CD4-positive, alpha-beta T cell (primary cell): ENCODE results near the gene INSRR. TPM values are rescaled to one million over a fixed set of nuclear protein-coding genes. Genes with fewer than 3 reads are reported as not detected.
A peak's percentile ranks its signal among the peaks of the same experiment; 100 is the strongest.

ENCODE experiments used
- ATAC-seq: fragments of 200-7000 bp; cut with Tn5 transposase; one replicate; pipeline ENCODE4 v1.10.0; 2022; ENCODE audit warnings: mild to moderate bottlenecking; ENCODE audit not compliant: poor library complexity
- CTCF ChIA-PET: fragments of 350-600 bp; sonication (Branson Sonifier 250); formaldehyde crosslinking; loops from one replicate; lab custom pipeline; 2021; ENCODE audit warnings: antibody characterized with exemption, inconsistent platforms; lab: Charles Lee
- POLR2A ChIA-PET: fragments of 350-600 bp; sonication (Branson Sonifier 250); formaldehyde crosslinking; loops from one replicate; lab custom pipeline; 2021; ENCODE audit warnings: antibody characterized with exemption, inconsistent platforms; lab: Charles Lee
- DNase-seq, 14 experiments: peaks; one replicate each; pipeline ENCODE4 v3.0.0-alpha.2; 2013 to 2020; ENCODE audit warnings: mixed read lengths in 2 of 14
- H3K27ac ChIP-seq, 2 donors: one replicate each; pipeline versions ENCODE4 v1.5.1 to v1.7.0; 2013; ENCODE audit warnings: low read length in 2 of 2, low read depth in 1 of 2, mild to moderate bottlenecking in 1 of 2
- H3K27me3 ChIP-seq, 2 experiments: 1 replicate in 1 of 2; 2 replicates in 1 of 2; pipeline versions ENCODE4 v1.6.1 to v1.7.0; 2013; ENCODE audit warnings: low read length in 2 of 2, control low read depth in 1 of 2, mild to moderate bottlenecking in 1 of 2, moderate library complexity in 1 of 2; ENCODE audit not compliant: insufficient read depth in 2 of 2, control insufficient read depth in 1 of 2
- H3K36me3 ChIP-seq: one replicate; pipeline ENCODE4 v1.6.1; 2013; ENCODE audit warnings: low read length, control low read depth; ENCODE audit not compliant: insufficient read depth
- H3K4me1 ChIP-seq: one replicate; pipeline ENCODE4 v1.6.1; 2013; ENCODE audit warnings: low read length, control low read depth; ENCODE audit not compliant: insufficient read depth
- H3K4me3 ChIP-seq: one replicate; pipeline ENCODE4 v1.5.1; 2013; ENCODE audit warnings: mild to moderate bottlenecking, low read length, moderate library complexity
- H3K9me3 ChIP-seq, 2 experiments: 1 replicate in 1 of 2; 2 replicates in 1 of 2; pipeline versions ENCODE4 v1.6.1 to v1.7.0; 2013; ENCODE audit warnings: low read length in 2 of 2, mild to moderate bottlenecking in 2 of 2, control low read depth in 1 of 2, moderate library complexity in 1 of 2; ENCODE audit not compliant: control insufficient read depth in 1 of 2, insufficient read depth in 1 of 2
- H3K27ac Mint-ChIP-seq: one replicate; pipeline ENCODE4 v1.8.0; 2020; ENCODE audit warnings: mixed read lengths
- H3K27me3 Mint-ChIP-seq: one replicate; pipeline ENCODE4 v1.8.0; 2021; ENCODE audit warnings: mixed read lengths
- H3K36me3 Mint-ChIP-seq: one replicate; pipeline ENCODE4 v1.8.0; 2021; ENCODE audit warnings: low read depth, mixed read lengths
- H3K4me1 Mint-ChIP-seq: one replicate; pipeline ENCODE4 v1.8.0; 2021; ENCODE audit warnings: low read depth, mixed read lengths
- H3K4me3 Mint-ChIP-seq: one replicate; pipeline ENCODE4 v1.8.0; 2020; ENCODE audit warnings: mild to moderate bottlenecking, mixed read lengths
- H3K9me3 Mint-ChIP-seq: one replicate; pipeline ENCODE4 v1.8.0; 2020; ENCODE audit warnings: mixed read lengths
- CTCF ChIP-seq: fragments of 200-600 bp; IDR thresholded peaks from one replicate; pipeline ENCODE4 v1.8.0; 2022; ENCODE audit warnings: antibody characterized with exemption, mild to moderate bottlenecking
- intact Hi-C, 2 experiments: fragments of 100-400 bp; cut with DNase I in 1 of 2; cut with micrococcal nuclease in 1 of 2; formaldehyde crosslinking; loops; one replicate each; pipeline versions ENCODE4 v1.15.1 to v1.9.0; 2023 to 2025; cut with DNase I, micrococcal nuclease
- total RNA-seq, 174 experiments: library from RNA in 2 of 174; stranded (reverse) in 2 of 174; gene quantifications; one replicate each; pipeline ENCODE4 v1.2.3 and lab custom pipeline; 2021 to 2026

The INSRR gene
- total RNA-seq, 2 experiments from 2014 or later: not detected

DNA sequence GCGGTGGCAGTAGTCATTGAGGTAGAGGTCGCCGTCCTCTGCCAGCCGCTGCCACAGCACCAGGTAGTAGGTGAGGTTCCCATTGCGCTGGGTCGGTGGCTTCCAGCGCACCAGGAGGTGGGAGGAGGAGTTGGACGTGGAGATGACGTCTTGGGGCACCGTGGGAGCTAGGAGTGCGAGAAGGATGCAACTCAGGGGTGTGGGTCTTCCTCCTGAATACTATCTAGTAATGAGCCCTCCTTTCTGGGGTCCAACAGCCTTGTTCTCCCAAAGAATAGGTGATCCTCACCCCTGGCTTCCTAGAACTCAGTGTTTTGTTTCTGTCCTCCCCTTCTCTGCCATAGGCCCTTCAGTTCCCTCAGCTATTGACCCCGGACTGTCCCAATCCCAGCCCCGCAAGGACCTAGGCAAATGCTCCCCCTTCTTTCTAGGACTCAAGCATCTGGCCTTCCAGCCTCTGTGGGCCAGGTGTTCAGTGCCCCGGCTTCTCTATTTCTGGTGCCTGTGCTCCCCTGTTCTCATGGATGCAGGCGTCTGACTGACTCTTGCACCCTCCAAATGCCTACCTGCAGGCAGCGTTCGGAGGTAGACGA lies 12.9 kb downstream of the INSRR start:
- no peak overlapping the region for H3K27ac ChIP-seq
- H3K27ac Mint-ChIP-seq: no peak overlapping the region
- H3K4me1 Mint-ChIP-seq: peaks cover 46% of the 10 kb centered on the region
- no peak for ATAC-seq
- no peaks in the 10 kb centered on the region for H3K36me3 ChIP-seq
- TF ChIP-seq CTCF: no peak
- H3K27me3 ChIP-seq: peaks cover 36 to 37% of the 10 kb centered on the region in 2 experiments
- H3K4me3 ChIP-seq: no peak overlapping the region
- peaks cover 0 to 13% of the 10 kb centered on the region in 2 experiments for H3K9me3 ChIP-seq
- intact Hi-C loops: loop anchor here (5.0 kb wide), 1 partner anchor 34 kb away; no protein-coding TSS in a partner anchor
- no peaks in the 10 kb centered on the region for H3K9me3 Mint-ChIP-seq
- H3K4me1 ChIP-seq: peaks cover 30% of the 10 kb centered on the region
- POLR2A ChIA-PET: no interaction called here
- peak overlapping the region; percentile 65 for H3K4me3 Mint-ChIP-seq
- no peaks in the 10 kb centered on the region for H3K36me3 Mint-ChIP-seq
- CTCF ChIA-PET: interaction anchor here (0.9 kb wide), 1 partner anchor 28 kb away, joined by 3 read pairs; no protein-coding TSS in a partner anchor
- no peak for DNase-seq
- peaks cover 68% of the 10 kb centered on the region for H3K27me3 Mint-ChIP-seq

- H3K27me3 Mint-ChIP-seq: peaks cover 75% of the 10 kb centered on the region
- H3K27ac Mint-ChIP-seq: no peak overlapping the region
- peak in 9 of 14 experiments; percentile 22 to 69 (median 40) for DNase-seq
- no peaks in the 10 kb centered on the region for H3K36me3 ChIP-seq
- H3K9me3 ChIP-seq: peaks cover 0 to 18% of the 10 kb centered on the region in 2 experiments
- peaks cover 39 to 43% of the 10 kb centered on the region in 2 experiments for H3K27me3 ChIP-seq
- H3K36me3 Mint-ChIP-seq: no peaks in the 10 kb centered on the region
- CTCF ChIA-PET: interaction anchor here (1.0 kb wide), 1 partner anchor 15 kb away, joined by 3 read pairs; the partner anchor contains the start of gene NTRK1
- H3K4me1 ChIP-seq: peaks cover 30% of the 10 kb centered on the region
- ATAC-seq: peak; percentile 51
- TF ChIP-seq CTCF: no peak
- peaks cover 46% of the 10 kb centered on the region for H3K4me1 Mint-ChIP-seq
- H3K4me3 Mint-ChIP-seq: peak overlapping the region; percentile 70
- POLR2A ChIA-PET: interaction anchor here (0.6 kb wide), 1 partner anchor 32 kb away, joined by 3 read pairs; no protein-coding TSS in a partner anchor
- H3K27ac ChIP-seq: no peak overlapping the region
- H3K9me3 Mint-ChIP-seq: no peaks in the 10 kb centered on the region
- intact Hi-C loops: loop anchor here (5.0 kb wide), 1 partner anchor 33 kb away; no protein-coding TSS in a partner anchor
- peak overlapping the region; percentile 33 for H3K4me3 ChIP-seq
Measured at GRCh38 chr1:156845055-156845952, 13.6 kb downstream of the INSRR start.

DNA sequence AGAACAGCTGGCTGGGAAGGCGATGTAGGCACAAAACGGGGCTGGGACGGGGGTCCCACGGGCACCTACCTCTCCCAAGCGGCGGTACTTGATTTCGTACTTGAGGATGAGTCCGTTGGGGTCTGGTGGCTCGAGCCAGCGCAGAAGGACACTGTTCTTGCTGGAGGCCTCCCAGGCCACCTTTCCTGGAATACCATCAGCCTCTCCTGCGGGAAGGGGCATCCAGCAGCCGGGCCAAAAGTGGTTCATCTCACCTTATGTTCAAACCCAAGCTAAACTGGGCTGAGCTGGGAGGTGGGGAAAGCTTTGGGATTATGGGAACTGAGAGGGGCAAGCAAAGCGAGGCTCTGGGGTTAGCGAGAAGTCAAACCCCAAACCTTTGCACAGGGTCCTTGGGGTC lies 14.3 kb downstream of the INSRR start:
- H3K27me3 ChIP-seq: peaks cover 39 to 45% of the 10 kb centered on the region in 2 experiments
- no peaks in the 10 kb centered on the region for H3K9me3 Mint-ChIP-seq
- H3K27ac Mint-ChIP-seq: no peak overlapping the region
- ChIA-PET POLR2A (no interaction called here), CTCF (interaction anchor here (1.0 kb wide), 1 partner anchor 16 kb away, joined by 3 read pairs; the partner anchor contains the start of gene NTRK1)
- no peaks in the 10 kb centered on the region for H3K36me3 Mint-ChIP-seq
- peaks cover 46% of the 10 kb centered on the region for H3K4me1 Mint-ChIP-seq
- H3K27me3 Mint-ChIP-seq: peaks cover 78% of the 10 kb centered on the region
- ATAC-seq (no peak), DNase-seq (no peak)
- no peak for TF ChIP-seq CTCF
- H3K27ac ChIP-seq: no peak overlapping the region
- H3K4me1 ChIP-seq: peaks cover 30% of the 10 kb centered on the region
- no peaks in the 10 kb centered on the region for H3K36me3 ChIP-seq
- peaks cover 0 to 18% of the 10 kb centered on the region in 2 experiments for H3K9me3 ChIP-seq
- intact Hi-C loops: loop anchor here (5.0 kb wide), 1 partner anchor 32 kb away; no protein-coding TSS in a partner anchor
- H3K4me3 ChIP-seq: peak overlapping the region; percentile 33
- peak overlapping the region; percentile 34 for H3K4me3 Mint-ChIP-seq
